ENCODE measurements around the gene PKM. TPM values are rescaled to one million over a fixed set of nuclear protein-coding genes. Genes with fewer than 3 reads are reported as not detected.
"Not testable (repeated sequence)": the region's sequence is repeated elsewhere in the genome, so short reads cannot be mapped to it uniquely, and the experiment has no call there.

The PKM gene
- polyA plus RNA-seq (ENCODE audit: insufficient read length in 10 of 10) = 100 to 1,000 TPM; 616 to 912 (median 778) TPM
- long read RNA-seq, donor 1, transcript PKM-202 (11 exons, 2,318 nt) = major isoform, 73 of 285 reads
- long read RNA-seq, donor 1, transcript PKM-212 (3 exons, 3,016 nt) = minor isoform, 9 of 285 reads
- long read RNA-seq, donor 1, transcript PKM-214 (2 exons, 2,301 nt) = minor isoform, 7 of 285 reads
- long read RNA-seq, donor 1, partial matches to known transcripts = 138 of 285 reads
- long read RNA-seq, donor 1, other reads (novel, unspliced or antisense) = 51 of 285 reads
- long read RNA-seq, donor 2, transcript PKM-214 (2 exons, 2,301 nt) = minor isoform, 6 of 264 reads
- long read RNA-seq, donor 2, transcript PKM-202 (11 exons, 2,318 nt) = major isoform, 84 of 264 reads
- long read RNA-seq, donor 2, partial matches to known transcripts = 75 of 264 reads
- long read RNA-seq, donor 2, other reads (novel, unspliced or antisense) = 84 of 264 reads
- long read RNA-seq, donor 3, partial matches to known transcripts = 0 of 1 reads
- long read RNA-seq, donor 3, other reads (novel, unspliced or antisense) = 0 of 1 reads
- long read RNA-seq, donor 4, transcript PKM-202 (11 exons, 2,318 nt) = major isoform, 57 of 271 reads
- long read RNA-seq, donor 4, transcript PKM-208 (3 exons, 699 nt) = minor isoform, 6 of 271 reads
- long read RNA-seq, donor 4, transcript PKM-214 (2 exons, 2,301 nt) = minor isoform, 6 of 271 reads
- long read RNA-seq, donor 4, partial matches to known transcripts = 138 of 271 reads
- long read RNA-seq, donor 4, other reads (novel, unspliced or antisense) = 57 of 271 reads
- long read RNA-seq, donor 5, transcript PKM-202 (11 exons, 2,318 nt) = major isoform, 96 of 356 reads
- long read RNA-seq, donor 5, transcript PKM-212 (3 exons, 3,016 nt) = minor isoform, 14 of 356 reads
- long read RNA-seq, donor 5, transcript PKM-211 (4 exons, 753 nt) = minor isoform, 8 of 356 reads
- long read RNA-seq, donor 5, transcript PKM-214 (2 exons, 2,301 nt) = minor isoform, 15 of 356 reads
- long read RNA-seq, donor 5, partial matches to known transcripts = 131 of 356 reads
- long read RNA-seq, donor 5, other reads (novel, unspliced or antisense) = 84 of 356 reads
- long read RNA-seq, donor 6, transcript PKM-208 (3 exons, 699 nt) = minor isoform, 8 of 528 reads
- long read RNA-seq, donor 6, transcript PKM-214 (2 exons, 2,301 nt) = minor isoform, 8 of 528 reads
- long read RNA-seq, donor 6, transcript PKM-212 (3 exons, 3,016 nt) = minor isoform, 11 of 528 reads
- long read RNA-seq, donor 6, transcript PKM-202 (11 exons, 2,318 nt) = major isoform, 107 of 528 reads
- long read RNA-seq, donor 6, partial matches to known transcripts = 284 of 528 reads
- long read RNA-seq, donor 6, other reads (novel, unspliced or antisense) = 97 of 528 reads
- long read RNA-seq, donor 7, transcript PKM-202 (11 exons, 2,318 nt) = major isoform, 77 of 403 reads
- long read RNA-seq, donor 7, transcript PKM-214 (2 exons, 2,301 nt) = minor isoform, 13 of 403 reads
- long read RNA-seq, donor 7, partial matches to known transcripts = 251 of 403 reads
- long read RNA-seq, donor 7, other reads (novel, unspliced or antisense) = 50 of 403 reads
- long read RNA-seq, donor 8, transcript PKM-202 (11 exons, 2,318 nt) = major isoform, 54 of 283 reads
- long read RNA-seq, donor 8, transcript PKM-214 (2 exons, 2,301 nt) = minor isoform, 13 of 283 reads
- long read RNA-seq, donor 8, partial matches to known transcripts = 170 of 283 reads
- long read RNA-seq, donor 8, other reads (novel, unspliced or antisense) = 29 of 283 reads
- long read RNA-seq, donor 9, transcript PKM-202 (11 exons, 2,318 nt) = major isoform, 16 of 38 reads
- long read RNA-seq, donor 9, partial matches to known transcripts = 7 of 38 reads
- long read RNA-seq, donor 9, other reads (novel, unspliced or antisense) = 10 of 38 reads

GRCh38 chr15:72231066-72231832, at the start of gene PKM:
PKM (minus strand) TSS chr15:72231190; CDS start chr15:72219097, 12,093 bp downstream.
- DNase-seq = peak; percentile 94 to 98 (median 98)

GRCh38 chr15:72280751-72281150, 49.8 kb upstream of the PKM start:
- DNase-seq = no peak

GRCh38 chr15:72278737-72279136, 47.7 kb upstream of the PKM start:
- DNase-seq = no peak

- DNase-seq = no peak
Observed at GRCh38 chr15:72276326-72276700, 45.3 kb upstream of the PKM start.

GRCh38 chr15:72275635-72276325, 44.8 kb upstream of the PKM start:
- not testable (repeated sequence) for DNase-seq

- no peak for DNase-seq
Observed at GRCh38 chr15:72272997-72273352, 42.0 kb upstream of the PKM start.

GRCh38 chr15:72272213-72272996, 41.4 kb upstream of the PKM start, which contains the start of gene PARP6:
PARP6 (minus strand) TSS chr15:72272554; CDS start chr15:72267477, 5,077 bp downstream.
- peak; percentile 98 to 100 (median 99) for DNase-seq

- DNase-seq = peak in 1 of 3 donors; percentile 61
Observed at GRCh38 chr15:72271895-72272212, 40.9 kb upstream of the PKM start.

GRCh38 chr15:72271221-72271620, 40.2 kb upstream of the PKM start:
- DNase-seq = no peak

GRCh38 chr15:72269739-72270138, 38.7 kb upstream of the PKM start:
- no peak for DNase-seq

- DNase-seq = no peak
Observed at GRCh38 chr15:72265031-72265430, 34.0 kb upstream of the PKM start.

GRCh38 chr15:72252663-72253299, 21.8 kb upstream of the PKM start:
- no peak for DNase-seq

GRCh38 chr15:72249142-72249810, 18.3 kb upstream of the PKM start:
- no peak for DNase-seq

- DNase-seq = no peak
Observed at GRCh38 chr15:72248514-72248913, 17.5 kb upstream of the PKM start.

GRCh38 chr15:72242775-72243370, 11.9 kb upstream of the PKM start:
- no peak for DNase-seq

- no peak for DNase-seq
Observed at GRCh38 chr15:72239652-72240051, 8.7 kb upstream of the PKM start.

GRCh38 chr15:72238586-72238985, 7.6 kb upstream of the PKM start:
- no peak for DNase-seq

Measured in muscle of back (tissue), 13 donors.